Articular chondrocyte of knee joint (primary cell): Measurements from ENCODE around the gene INIP. TPM values are rescaled to one million over a fixed set of nuclear protein-coding genes. Genes with fewer than 3 reads are reported as not detected.

Experiments
- total RNA-seq: library from RNA; depleted of rRNA; stranded (reverse); fragments of >200 nt; gene quantifications from 2 replicates; pipeline ENCODE4 v1.2.3, GENCODE V29; 2012

The INIP gene, protein sequence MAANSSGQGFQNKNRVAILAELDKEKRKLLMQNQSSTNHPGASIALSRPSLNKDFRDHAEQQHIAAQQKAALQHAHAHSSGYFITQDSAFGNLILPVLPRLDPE
- 22.6 and 32.4 TPM in 2 replicates for total RNA-seq

GRCh38 chr9:112717661-112718331 is at the start of gene INIP:
INIP (minus strand) TSS chr9:112718117; CDS start chr9:112716485, 1,632 bp downstream.

DNA sequence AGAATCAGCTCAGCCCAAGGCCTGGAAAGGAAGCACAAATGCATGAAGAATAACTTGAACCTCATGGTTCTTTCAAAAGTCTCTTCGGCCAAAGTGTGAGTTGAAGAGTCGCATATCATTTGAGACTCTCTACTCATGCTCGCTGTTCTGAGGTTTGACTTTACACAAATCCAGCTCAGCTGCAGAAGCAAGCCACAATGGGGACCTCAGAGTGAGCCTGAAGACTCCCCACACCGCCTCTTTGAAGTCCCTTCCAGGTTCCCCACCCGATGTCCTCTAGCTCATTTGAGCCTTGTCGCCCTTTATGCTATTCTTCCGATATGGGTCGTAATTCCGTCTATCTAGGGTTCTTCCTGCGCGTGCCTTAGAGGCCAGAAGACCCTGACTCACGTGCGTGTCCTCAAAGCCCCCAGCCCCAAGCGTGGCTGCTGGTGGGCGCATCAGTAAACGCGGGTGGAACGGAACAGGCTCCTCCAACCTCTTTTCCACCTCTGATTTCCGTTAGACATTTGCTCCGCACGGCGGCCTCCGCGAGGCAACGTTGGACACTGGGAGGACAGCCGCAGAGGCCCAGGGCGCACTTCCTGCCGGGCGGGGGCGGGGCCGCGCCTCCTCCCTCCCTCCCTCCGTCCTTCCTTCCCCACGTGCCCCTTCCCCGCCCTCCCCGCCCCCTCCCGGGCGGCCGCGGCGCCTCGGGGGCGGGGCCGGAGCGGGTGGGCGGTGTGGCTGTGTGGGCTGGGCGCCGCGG is 32.3 kb upstream of the INIP start, which contains the start of gene SNX30:
Gene SNX30 (plus strand): TSS at position 745 of the 748 bp plus-strand sequence. CDS start 242 bp downstream, outside the sequence.

Other genes starting within 250 kb of the INIP start
- gene KIAA1958, start 231.3 kb downstream of the INIP start, total RNA-seq = 1.7 and 1.8 TPM in 2 replicates
- 25.5 and 26.1 TPM in 2 replicates for gene SNX30, start 32.6 kb upstream of the INIP start, total RNA-seq
- gene SLC46A2, start 172.8 kb upstream of the INIP start, total RNA-seq = 0.11 TPM in 1 of 2 replicates, not detected in the other